ENCODE data around the gene ART4.

DNA sequence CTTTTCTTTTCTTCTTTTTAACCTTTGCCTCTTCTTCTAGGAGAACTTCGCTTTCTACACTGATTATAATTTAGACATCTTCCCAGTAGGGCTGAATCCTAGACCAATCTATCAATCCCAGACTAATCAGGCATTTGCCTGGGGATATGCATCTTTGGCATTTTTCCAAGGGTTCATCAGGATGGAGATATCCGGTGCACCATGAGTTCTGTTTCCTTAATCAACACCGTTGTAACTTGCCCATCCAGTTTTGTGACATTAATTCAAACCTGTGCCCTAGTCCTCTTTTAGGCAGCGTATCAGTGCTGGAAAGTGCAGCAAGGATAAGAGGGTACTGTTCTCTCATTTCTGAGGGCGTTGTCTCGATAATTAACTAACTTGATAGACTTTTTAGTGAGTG lies 42.9 kb upstream of the ART4 start:
- TF ChIP-seq, protein P1, sequence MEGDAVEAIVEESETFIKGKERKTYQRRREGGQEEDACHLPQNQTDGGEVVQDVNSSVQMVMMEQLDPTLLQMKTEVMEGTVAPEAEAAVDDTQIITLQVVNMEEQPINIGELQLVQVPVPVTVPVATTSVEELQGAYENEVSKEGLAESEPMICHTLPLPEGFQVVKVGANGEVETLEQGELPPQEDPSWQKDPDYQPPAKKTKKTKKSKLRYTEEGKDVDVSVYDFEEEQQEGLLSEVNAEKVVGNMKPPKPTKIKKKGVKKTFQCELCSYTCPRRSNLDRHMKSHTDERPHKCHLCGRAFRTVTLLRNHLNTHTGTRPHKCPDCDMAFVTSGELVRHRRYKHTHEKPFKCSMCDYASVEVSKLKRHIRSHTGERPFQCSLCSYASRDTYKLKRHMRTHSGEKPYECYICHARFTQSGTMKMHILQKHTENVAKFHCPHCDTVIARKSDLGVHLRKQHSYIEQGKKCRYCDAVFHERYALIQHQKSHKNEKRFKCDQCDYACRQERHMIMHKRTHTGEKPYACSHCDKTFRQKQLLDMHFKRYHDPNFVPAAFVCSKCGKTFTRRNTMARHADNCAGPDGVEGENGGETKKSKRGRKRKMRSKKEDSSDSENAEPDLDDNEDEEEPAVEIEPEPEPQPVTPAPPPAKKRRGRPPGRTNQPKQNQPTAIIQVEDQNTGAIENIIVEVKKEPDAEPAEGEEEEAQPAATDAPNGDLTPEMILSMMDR (IDR thresholded peaks at IDR 0.05), result no peak
- no peak for TF ChIP-seq POLR2A (IDR thresholded peaks at IDR 0.05)
- TF ChIP-seq EP300 (IDR thresholded peaks at IDR 0.05), result no peak

All from ovary (tissue), 3 donors.